ENCODE results near the gene CREB3L2.

Gene CREB3L2

DNA sequence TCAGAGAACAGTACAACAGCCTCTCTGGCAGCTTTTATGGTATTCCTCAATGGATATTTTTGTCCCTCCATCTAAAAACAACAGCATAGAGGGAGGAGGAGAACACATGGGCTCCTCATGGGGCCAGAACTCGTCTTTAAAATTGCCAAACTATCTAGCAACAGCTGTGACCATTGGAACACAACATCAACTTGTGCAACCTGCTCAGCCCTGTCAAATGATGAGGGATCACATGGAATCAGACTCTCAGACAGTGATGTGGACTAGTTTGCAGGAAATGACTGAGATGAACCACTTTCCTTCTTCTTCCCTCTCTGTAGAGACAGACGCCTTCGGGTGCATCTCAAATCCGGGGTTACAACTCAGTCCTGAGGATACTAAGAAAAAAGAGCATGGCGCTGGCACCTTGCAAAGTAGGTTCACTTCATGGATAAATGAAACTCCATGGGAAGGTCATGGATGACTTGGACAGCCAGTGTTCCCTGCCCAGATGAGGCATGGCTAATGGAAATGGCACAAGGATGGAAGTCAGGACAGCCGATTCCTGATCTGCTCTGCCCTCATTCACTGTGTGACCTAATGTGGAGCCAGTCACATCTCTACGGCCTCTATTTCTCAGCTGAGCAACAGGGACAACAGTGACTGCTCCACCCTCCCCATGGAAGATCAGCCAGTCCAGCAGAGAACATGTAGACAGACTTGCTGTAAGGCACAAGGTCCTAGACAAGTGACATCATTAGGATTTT lies 130.5 kb downstream of the CREB3L2 start:
- Histone ChIP-seq H3K9ac (ENCODE audit: low read length) (no peak overlapping the region), H3K4me1 (ENCODE audit: insufficient read depth, low read length) (peaks cover 20% of the 10 kb centered on the region), H3K9me3 (ENCODE audit: low read length) (no peaks in the 10 kb centered on the region), H3K36me3 (ENCODE audit: insufficient read depth, low read length) (peaks cover 26% of the 10 kb centered on the region), H3K4me3 (ENCODE audit: low read depth in 1 of 2, low read length in 2 of 2) (no peak overlapping the region), H3K27ac (ENCODE audit: low read depth, low read length) (no peak overlapping the region), H3K27me3 (ENCODE audit: control insufficient read depth in 1 of 2, insufficient read depth in 2 of 2, low read length in 2 of 2) (no peaks in the 10 kb centered on the region)

DNA sequence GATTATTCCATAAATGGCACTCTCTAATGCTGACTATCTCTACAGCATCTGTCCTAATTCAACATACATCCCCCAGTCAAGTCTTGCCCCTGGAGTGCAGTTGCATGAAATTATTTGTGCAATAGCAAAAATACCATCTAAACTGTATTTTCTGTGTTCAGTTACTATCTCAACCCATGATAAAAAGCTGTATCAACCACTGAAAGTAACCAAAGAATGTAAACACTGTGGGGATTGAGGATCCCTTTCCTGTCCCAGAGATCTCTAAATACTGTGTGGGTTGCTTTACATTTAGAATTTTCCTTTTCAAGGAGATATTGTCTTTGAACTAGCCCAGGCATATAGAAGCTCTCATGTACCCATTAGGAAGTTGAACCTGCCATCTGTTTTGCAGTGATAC lies 131.2 kb downstream of the CREB3L2 start:
- Histone ChIP-seq H3K27me3 (ENCODE audit: control insufficient read depth in 1 of 2, insufficient read depth in 2 of 2, low read length in 2 of 2) (no peaks in the 10 kb centered on the region), H3K4me3 (ENCODE audit: low read depth in 1 of 2, low read length in 2 of 2) (no peak overlapping the region), H3K27ac (ENCODE audit: low read depth, low read length) (no peak overlapping the region), H3K9ac (ENCODE audit: low read length) (no peak overlapping the region), H3K9me3 (ENCODE audit: low read length) (no peaks in the 10 kb centered on the region), H3K4me1 (ENCODE audit: insufficient read depth, low read length) (peaks cover 15% of the 10 kb centered on the region), H3K36me3 (ENCODE audit: insufficient read depth, low read length) (peaks cover 31% of the 10 kb centered on the region)

DNA sequence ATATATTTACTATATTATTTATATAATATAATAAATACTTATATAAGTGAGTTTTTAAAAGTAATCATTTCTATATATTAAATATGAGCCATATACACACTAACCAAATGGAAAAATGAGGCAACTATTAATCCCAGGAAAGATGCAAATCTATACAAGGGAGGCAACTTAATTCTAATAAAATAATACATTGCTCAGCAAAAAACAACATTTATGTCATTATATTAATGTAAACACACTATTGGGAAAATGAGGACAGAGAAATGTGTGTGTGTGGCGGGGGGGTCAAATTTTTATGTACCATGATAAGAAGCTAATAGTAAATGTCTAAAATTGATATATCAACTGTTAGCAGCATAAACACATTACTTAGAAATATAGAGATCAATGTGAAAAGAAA lies 131.8 kb downstream of the CREB3L2 start:
- H3K4me1 ChIP-seq (ENCODE audit: insufficient read depth, low read length) = peaks cover 10% of the 10 kb centered on the region
- peaks cover 34% of the 10 kb centered on the region for H3K36me3 ChIP-seq (ENCODE audit: insufficient read depth, low read length)
- no peak overlapping the region for H3K9ac ChIP-seq (ENCODE audit: low read length)
- no peak overlapping the region for H3K27ac ChIP-seq (ENCODE audit: low read depth, low read length)
- H3K4me3 ChIP-seq (ENCODE audit: low read depth in 1 of 2, low read length in 2 of 2) = no peak overlapping the region
- H3K27me3 ChIP-seq (ENCODE audit: control insufficient read depth in 1 of 2, insufficient read depth in 2 of 2, low read length in 2 of 2) = no peaks in the 10 kb centered on the region
- no peaks in the 10 kb centered on the region for H3K9me3 ChIP-seq (ENCODE audit: low read length)

DNA sequence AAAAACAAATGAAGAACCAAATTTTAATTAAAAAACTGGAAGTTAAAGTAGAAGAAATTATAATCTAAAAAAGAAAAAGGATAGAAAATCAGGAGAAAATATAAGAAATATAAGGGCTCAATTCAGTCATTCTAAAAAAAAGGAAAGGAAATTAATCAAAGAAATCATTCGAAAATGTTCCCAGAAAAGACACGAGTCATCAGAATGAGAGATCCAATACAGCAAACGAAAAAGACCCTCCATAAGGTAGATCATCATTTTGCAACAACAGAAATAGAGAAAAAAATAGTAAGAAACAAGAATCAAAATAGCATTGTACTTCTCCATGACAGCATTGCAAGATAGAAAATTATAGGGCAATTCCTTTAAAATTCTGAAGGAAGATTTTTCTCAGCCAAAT lies 132.6 kb downstream of the CREB3L2 start:
- no peak overlapping the region for H3K9ac ChIP-seq (ENCODE audit: low read length)
- no peaks in the 10 kb centered on the region for H3K9me3 ChIP-seq (ENCODE audit: low read length)

DNA sequence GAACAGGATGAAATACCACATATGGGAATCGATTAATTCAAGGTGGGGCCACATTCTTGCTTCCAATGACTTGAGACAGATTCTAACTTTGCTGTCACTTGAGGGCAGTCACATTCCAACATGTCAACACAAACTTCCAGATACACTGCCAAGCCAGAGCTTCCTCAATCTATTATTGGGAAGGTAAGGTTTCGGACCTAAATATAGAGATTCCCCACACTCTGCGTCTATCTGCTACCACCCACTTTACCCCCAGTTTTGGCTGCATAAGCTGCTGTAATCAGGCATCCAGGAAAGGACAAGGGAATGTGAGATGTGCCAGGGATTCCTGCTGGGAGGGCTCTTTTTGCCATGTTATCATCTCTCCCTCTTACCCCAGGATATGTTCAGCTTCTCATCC lies 134.6 kb downstream of the CREB3L2 start:
- Histone ChIP-seq H3K27me3 (ENCODE audit: control insufficient read depth in 1 of 2, insufficient read depth in 2 of 2, low read length in 2 of 2) (no peaks in the 10 kb centered on the region), H3K36me3 (ENCODE audit: insufficient read depth, low read length) (peaks cover 27% of the 10 kb centered on the region), H3K27ac (ENCODE audit: low read depth, low read length) (no peak overlapping the region)

More for the DNA sequence above, 132.6 kb downstream of the CREB3L2 start:
- Histone ChIP-seq H3K36me3 (ENCODE audit: insufficient read depth, low read length) (peaks cover 37% of the 10 kb centered on the region), H3K4me1 (ENCODE audit: insufficient read depth, low read length) (peaks cover 2% of the 10 kb centered on the region), H3K4me3 (ENCODE audit: low read depth in 1 of 2, low read length in 2 of 2) (no peak overlapping the region), H3K27ac (ENCODE audit: low read depth, low read length) (no peak overlapping the region), H3K27me3 (ENCODE audit: control insufficient read depth in 1 of 2, insufficient read depth in 2 of 2, low read length in 2 of 2) (no peaks in the 10 kb centered on the region)

DNA sequence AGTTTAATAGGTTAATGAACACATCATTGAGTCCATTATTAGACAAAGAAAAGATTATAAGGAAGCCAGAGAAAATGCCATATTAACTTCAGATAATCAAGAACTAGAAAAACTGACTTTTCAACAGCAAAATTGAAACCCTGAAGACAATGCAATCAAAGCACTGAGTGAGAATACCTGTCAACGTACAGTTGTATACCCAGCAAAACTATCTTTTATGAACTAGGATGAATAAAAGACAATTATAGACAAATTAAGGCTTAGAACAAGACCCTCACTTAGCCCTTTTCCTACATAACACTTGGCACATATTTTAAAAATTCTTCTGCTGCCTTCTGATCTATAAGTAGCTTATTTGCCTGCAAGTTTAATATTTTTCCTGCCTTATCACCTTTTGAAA lies 136.1 kb downstream of the CREB3L2 start:
- no peaks in the 10 kb centered on the region for H3K9me3 ChIP-seq (ENCODE audit: low read length)
- no peaks in the 10 kb centered on the region for H3K4me1 ChIP-seq (ENCODE audit: insufficient read depth, low read length)
- no peak overlapping the region for H3K27ac ChIP-seq (ENCODE audit: low read depth, low read length)
- H3K36me3 ChIP-seq (ENCODE audit: insufficient read depth, low read length) = peaks cover 27% of the 10 kb centered on the region
- no peaks in the 10 kb centered on the region for H3K27me3 ChIP-seq (ENCODE audit: control insufficient read depth in 1 of 2, insufficient read depth in 2 of 2, low read length in 2 of 2)
- no peak overlapping the region for H3K4me3 ChIP-seq (ENCODE audit: low read depth in 1 of 2, low read length in 2 of 2)
- H3K9ac ChIP-seq (ENCODE audit: low read length) = no peak overlapping the region

More for the DNA sequence above, 134.6 kb downstream of the CREB3L2 start:
- H3K4me3 ChIP-seq (ENCODE audit: low read depth in 1 of 2, low read length in 2 of 2) = no peak overlapping the region
- H3K4me1 ChIP-seq (ENCODE audit: insufficient read depth, low read length) = no peaks in the 10 kb centered on the region
- no peak overlapping the region for H3K9ac ChIP-seq (ENCODE audit: low read length)
- no peaks in the 10 kb centered on the region for H3K9me3 ChIP-seq (ENCODE audit: low read length)

DNA sequence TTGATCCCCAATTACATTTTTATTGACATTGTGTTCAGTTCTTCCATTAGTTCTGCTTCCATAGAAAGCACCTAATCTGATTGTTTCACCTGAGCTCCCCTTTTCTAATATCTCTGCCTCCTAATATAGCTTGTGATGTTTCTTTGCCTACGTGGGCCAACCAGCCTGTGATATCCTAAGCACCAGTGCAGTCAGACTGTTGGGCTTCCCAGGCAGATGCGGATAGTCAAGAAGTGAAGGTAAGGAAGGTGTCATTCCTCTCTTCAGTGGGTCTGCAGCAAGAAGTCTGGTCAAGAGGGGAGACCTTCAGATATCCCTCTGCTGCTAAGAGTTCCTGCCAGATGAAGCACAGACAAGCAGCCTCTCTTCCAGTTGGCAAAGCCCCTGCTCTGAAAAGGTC lies 138.9 kb downstream of the CREB3L2 start:
- H3K9ac ChIP-seq (ENCODE audit: low read length) = no peak overlapping the region

DNA sequence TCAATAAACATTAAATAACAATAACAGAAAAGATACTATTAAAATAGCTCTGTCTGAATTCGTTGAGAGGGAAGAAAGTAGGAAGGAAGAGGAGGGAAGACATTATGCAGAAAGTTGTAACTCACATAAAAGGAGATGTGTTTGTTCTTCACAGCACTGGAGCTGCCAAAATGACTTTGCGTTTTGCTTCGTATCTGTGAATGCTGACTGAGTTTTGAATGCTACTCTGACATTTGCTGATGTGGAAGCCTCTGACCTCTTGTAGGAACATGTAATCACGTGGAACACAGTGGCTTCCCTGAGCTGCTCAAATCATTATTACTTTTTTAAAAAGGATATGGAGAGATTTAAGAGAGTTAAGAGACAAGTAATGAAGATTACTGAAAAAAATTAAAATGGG lies 139.5 kb downstream of the CREB3L2 start:
- Histone ChIP-seq H3K27ac (ENCODE audit: low read depth, low read length) (no peak overlapping the region), H3K36me3 (ENCODE audit: insufficient read depth, low read length) (peaks cover 23% of the 10 kb centered on the region), H3K9ac (ENCODE audit: low read length) (no peak overlapping the region), H3K9me3 (ENCODE audit: low read length) (no peaks in the 10 kb centered on the region), H3K27me3 (ENCODE audit: control insufficient read depth in 1 of 2, insufficient read depth in 2 of 2, low read length in 2 of 2) (no peaks in the 10 kb centered on the region), H3K4me3 (ENCODE audit: low read depth in 1 of 2, low read length in 2 of 2) (no peak overlapping the region), H3K4me1 (ENCODE audit: insufficient read depth, low read length) (no peaks in the 10 kb centered on the region)

More for the DNA sequence above, 138.9 kb downstream of the CREB3L2 start:
- Histone ChIP-seq H3K36me3 (ENCODE audit: insufficient read depth, low read length) (peaks cover 27% of the 10 kb centered on the region), H3K27ac (ENCODE audit: low read depth, low read length) (no peak overlapping the region), H3K4me3 (ENCODE audit: low read depth in 1 of 2, low read length in 2 of 2) (no peak overlapping the region), H3K27me3 (ENCODE audit: control insufficient read depth in 1 of 2, insufficient read depth in 2 of 2, low read length in 2 of 2) (no peaks in the 10 kb centered on the region), H3K4me1 (ENCODE audit: insufficient read depth, low read length) (no peaks in the 10 kb centered on the region), H3K9me3 (ENCODE audit: low read length) (no peaks in the 10 kb centered on the region)

DNA sequence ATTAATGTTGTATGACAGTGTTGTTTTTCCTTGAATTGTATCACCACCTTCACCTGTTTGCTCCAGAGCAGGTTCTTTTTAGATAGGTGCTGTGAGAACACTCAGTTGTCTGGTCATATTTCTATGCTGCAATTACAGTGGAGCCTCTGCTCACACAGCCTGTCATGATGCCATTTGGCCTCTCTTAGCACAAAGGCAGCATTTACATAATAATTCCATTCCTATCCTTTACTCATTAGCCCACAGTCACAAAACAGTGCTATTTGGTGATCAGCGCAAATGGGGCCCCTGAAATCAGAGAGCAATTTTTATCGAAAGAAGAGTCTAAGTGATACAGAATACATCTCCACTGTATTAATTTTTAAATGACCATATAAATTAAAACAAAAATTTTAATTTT lies 141.3 kb downstream of the CREB3L2 start:
- peaks cover 11% of the 10 kb centered on the region for H3K36me3 ChIP-seq (ENCODE audit: insufficient read depth, low read length)
- H3K9me3 ChIP-seq (ENCODE audit: low read length) = no peaks in the 10 kb centered on the region
- no peak overlapping the region for H3K27ac ChIP-seq (ENCODE audit: low read depth, low read length)
- H3K4me3 ChIP-seq (ENCODE audit: low read depth in 1 of 2, low read length in 2 of 2) = no peak overlapping the region
- H3K9ac ChIP-seq (ENCODE audit: low read length) = no peak overlapping the region
- no peaks in the 10 kb centered on the region for H3K4me1 ChIP-seq (ENCODE audit: insufficient read depth, low read length)
- no peaks in the 10 kb centered on the region for H3K27me3 ChIP-seq (ENCODE audit: control insufficient read depth in 1 of 2, insufficient read depth in 2 of 2, low read length in 2 of 2)

DNA sequence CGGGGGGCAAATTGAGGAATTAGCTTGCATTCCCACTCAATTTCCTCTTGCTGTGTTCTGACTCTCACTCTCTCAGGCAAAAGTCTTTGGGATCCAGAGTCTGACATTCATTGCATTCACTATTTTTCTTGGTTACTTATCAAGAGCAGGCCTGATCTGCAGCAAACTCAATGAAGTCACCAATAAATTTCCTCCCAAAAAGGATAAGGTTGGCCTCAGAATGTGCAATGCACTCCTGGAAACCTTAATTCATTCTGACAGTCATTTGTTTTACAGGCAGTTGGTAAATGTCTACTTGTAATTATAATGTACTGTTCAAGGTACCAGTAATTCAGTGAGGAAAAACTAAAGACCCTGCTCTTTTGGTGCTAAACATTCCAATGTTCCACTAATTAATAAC lies 148.8 kb downstream of the CREB3L2 start:
- Histone ChIP-seq H3K9ac (ENCODE audit: low read length) (no peak overlapping the region), H3K27ac (ENCODE audit: low read depth, low read length) (no peak overlapping the region), H3K36me3 (ENCODE audit: insufficient read depth, low read length) (no peaks in the 10 kb centered on the region), H3K4me3 (ENCODE audit: low read depth in 1 of 2, low read length in 2 of 2) (no peak overlapping the region), H3K9me3 (ENCODE audit: low read length) (no peaks in the 10 kb centered on the region), H3K27me3 (ENCODE audit: control insufficient read depth in 1 of 2, insufficient read depth in 2 of 2, low read length in 2 of 2) (peaks cover 0 to 2% of the 10 kb centered on the region in 2 donors), H3K4me1 (ENCODE audit: insufficient read depth, low read length) (no peaks in the 10 kb centered on the region)

DNA sequence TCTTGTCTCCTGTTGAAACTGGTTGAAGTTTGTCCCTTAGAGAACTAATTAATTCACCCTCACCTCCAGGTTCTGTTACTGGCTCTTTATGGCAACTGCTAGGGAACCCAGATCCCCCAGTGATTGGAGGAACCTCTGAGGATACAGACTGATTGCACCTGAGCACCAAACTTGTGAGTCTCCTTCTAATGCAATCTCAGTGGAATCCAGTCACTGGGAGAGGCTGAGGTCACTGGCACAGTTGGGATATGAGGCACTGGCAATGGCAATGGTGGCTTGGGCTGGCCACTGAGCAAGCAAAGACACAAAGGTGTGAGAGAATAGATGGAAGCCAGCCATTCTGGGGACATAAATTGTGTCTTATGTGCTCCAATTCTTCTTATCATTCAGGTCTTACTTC lies 149.8 kb downstream of the CREB3L2 start:
- Histone ChIP-seq H3K27ac (ENCODE audit: low read depth, low read length) (no peak overlapping the region), H3K9me3 (ENCODE audit: low read length) (no peaks in the 10 kb centered on the region), H3K9ac (ENCODE audit: low read length) (no peak overlapping the region), H3K4me1 (ENCODE audit: insufficient read depth, low read length) (peaks cover 6% of the 10 kb centered on the region), H3K4me3 (ENCODE audit: low read depth in 1 of 2, low read length in 2 of 2) (no peak overlapping the region), H3K27me3 (ENCODE audit: control insufficient read depth in 1 of 2, insufficient read depth in 2 of 2, low read length in 2 of 2) (peaks cover 9 to 10% of the 10 kb centered on the region in 2 donors), H3K36me3 (ENCODE audit: insufficient read depth, low read length) (no peaks in the 10 kb centered on the region)

Data from muscle layer of colon (tissue), 2 donors.